Glutamatergic neuron (in vitro differentiated cells): ENCODE measurements around the gene EFCAB6. TPM values are rescaled to one million over a fixed set of nuclear protein-coding genes. Genes with fewer than 3 reads are reported as not detected.

Experiments used
- DNase-seq: peaks from one replicate; pipeline ENCODE4 v3.0.0; 2022
- H3K27ac Mint-ChIP-seq: one replicate; pipeline ENCODE4 v1.8.0; 2020; ENCODE audit warnings: mild to moderate bottlenecking, mixed read lengths, inconsistent platforms; ENCODE audit not compliant: unreplicated experiment
- H3K27me3 Mint-ChIP-seq: one replicate; pipeline ENCODE4 v1.8.0; 2020; ENCODE audit warnings: mild to moderate bottlenecking, moderate library complexity, mixed read lengths, inconsistent platforms; ENCODE audit not compliant: unreplicated experiment
- H3K36me3 Mint-ChIP-seq: one replicate; pipeline ENCODE4 v1.8.0; 2020; ENCODE audit warnings: mild to moderate bottlenecking, mixed read lengths, inconsistent platforms; ENCODE audit not compliant: unreplicated experiment
- H3K4me1 Mint-ChIP-seq: one replicate; pipeline ENCODE4 v1.8.0; 2020; ENCODE audit warnings: mild to moderate bottlenecking, low read depth, mixed read lengths, inconsistent platforms; ENCODE audit not compliant: unreplicated experiment
- H3K4me3 Mint-ChIP-seq: one replicate; pipeline ENCODE4 v1.8.0; 2020; ENCODE audit warnings: mild to moderate bottlenecking, mixed read lengths, inconsistent platforms; ENCODE audit not compliant: unreplicated experiment
- H3K9me3 Mint-ChIP-seq: one replicate; pipeline ENCODE4 v1.8.0; 2020; ENCODE audit warnings: mild to moderate bottlenecking, moderate library complexity, mixed read lengths, inconsistent platforms; ENCODE audit not compliant: unreplicated experiment
- total RNA-seq: library from RNA; stranded (reverse); fragmentation: NEBNext Ultra II Directional; extraction: Animal tissue kit (Norgen Biotek cat#: 25700); gene quantifications from one replicate; pipeline ENCODE4 v1.2.1, GENCODE V29; 2021; ENCODE audit not compliant: unreplicated experiment
- TF ChIP-seq, protein P1 (sequence below): fragments of 200-600 bp; sonication (generic); IDR thresholded peaks from one replicate; pipeline ENCODE4 v1.5.0; 2021; ENCODE audit not compliant: partially characterized antibody, unreplicated experiment

Gene EFCAB6
- total RNA-seq, 1 donor from 2014 or later = 0.96 TPM

DNA sequence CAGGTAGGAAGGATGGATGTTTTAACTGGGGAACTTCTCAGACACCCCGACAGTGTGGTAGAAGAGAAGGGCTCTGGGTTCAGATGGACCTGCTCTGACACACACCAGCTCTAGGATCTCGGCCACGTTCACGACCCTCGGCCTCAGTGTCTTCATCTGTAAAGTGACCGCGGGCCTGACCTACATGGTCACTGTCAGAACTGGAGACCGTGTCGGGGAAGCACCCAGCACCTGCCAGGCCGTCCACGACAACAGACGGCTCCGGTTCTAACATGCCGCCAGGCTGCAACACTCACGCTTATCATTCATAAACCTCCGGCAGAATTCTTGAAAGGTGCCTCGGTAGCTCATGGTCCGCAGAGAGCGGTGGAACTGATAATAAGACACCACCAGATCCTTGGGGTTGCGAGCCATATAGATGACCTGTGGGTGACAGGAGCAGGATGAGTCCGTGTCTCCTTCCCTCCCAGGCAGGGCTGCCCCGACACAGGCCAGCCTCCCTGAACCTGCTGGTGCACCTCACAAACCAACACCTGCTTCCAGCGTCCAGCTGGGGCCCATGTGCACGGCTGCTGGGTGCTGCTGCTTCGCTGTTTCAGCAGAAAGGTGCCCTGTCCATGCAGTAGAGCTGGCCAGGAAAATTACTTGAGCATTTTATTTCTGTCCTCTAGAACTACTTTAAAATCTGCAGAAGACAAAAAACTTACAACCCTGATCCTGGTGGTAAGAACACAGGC, 26.6 kb upstream of the EFCAB6 start:
- no peaks in the 10 kb centered on the region for H3K36me3 Mint-ChIP-seq
- H3K27me3 Mint-ChIP-seq = peaks cover 7% of the 10 kb centered on the region
- no peak for DNase-seq

DNA sequence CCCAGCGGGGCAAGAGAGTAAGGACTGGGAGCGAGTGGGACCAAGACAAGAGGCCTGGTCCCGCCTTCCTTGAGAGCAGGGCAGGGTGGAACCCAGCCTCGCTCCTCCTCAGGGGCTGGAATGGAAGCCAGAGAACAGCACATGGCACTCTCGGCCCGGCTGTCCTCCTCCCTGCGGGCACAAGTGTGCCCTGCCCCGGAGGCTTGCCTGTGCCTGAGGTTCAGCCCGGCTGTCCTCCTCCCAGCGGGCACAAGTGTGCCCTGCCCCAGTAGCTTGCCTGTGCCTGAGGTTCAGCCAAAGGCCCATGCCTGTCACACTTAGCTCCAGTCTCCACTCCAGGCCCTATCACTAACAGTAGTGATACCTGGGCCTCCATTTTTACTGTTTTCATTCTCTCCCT, 26.1 kb upstream of the EFCAB6 start:
- H3K36me3 Mint-ChIP-seq = no peaks in the 10 kb centered on the region
- H3K4me1 Mint-ChIP-seq = peaks cover 9% of the 10 kb centered on the region
- TF ChIP-seq, protein P1, sequence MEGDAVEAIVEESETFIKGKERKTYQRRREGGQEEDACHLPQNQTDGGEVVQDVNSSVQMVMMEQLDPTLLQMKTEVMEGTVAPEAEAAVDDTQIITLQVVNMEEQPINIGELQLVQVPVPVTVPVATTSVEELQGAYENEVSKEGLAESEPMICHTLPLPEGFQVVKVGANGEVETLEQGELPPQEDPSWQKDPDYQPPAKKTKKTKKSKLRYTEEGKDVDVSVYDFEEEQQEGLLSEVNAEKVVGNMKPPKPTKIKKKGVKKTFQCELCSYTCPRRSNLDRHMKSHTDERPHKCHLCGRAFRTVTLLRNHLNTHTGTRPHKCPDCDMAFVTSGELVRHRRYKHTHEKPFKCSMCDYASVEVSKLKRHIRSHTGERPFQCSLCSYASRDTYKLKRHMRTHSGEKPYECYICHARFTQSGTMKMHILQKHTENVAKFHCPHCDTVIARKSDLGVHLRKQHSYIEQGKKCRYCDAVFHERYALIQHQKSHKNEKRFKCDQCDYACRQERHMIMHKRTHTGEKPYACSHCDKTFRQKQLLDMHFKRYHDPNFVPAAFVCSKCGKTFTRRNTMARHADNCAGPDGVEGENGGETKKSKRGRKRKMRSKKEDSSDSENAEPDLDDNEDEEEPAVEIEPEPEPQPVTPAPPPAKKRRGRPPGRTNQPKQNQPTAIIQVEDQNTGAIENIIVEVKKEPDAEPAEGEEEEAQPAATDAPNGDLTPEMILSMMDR = no peak
- H3K4me3 Mint-ChIP-seq = no peak overlapping the region
- no peak overlapping the region for H3K27ac Mint-ChIP-seq
- peaks cover 7% of the 10 kb centered on the region for H3K27me3 Mint-ChIP-seq
- H3K9me3 Mint-ChIP-seq = peaks cover 2% of the 10 kb centered on the region
- DNase-seq = no peak

More for the DNA sequence above, 26.6 kb upstream of the EFCAB6 start:
- Mint-ChIP-seq H3K4me3 (no peak overlapping the region), H3K4me1 (peaks cover 8% of the 10 kb centered on the region), H3K9me3 (peaks cover 2% of the 10 kb centered on the region), H3K27ac (peak overlapping the region; percentile 22)
- TF ChIP-seq, protein P1 = no peak

DNA sequence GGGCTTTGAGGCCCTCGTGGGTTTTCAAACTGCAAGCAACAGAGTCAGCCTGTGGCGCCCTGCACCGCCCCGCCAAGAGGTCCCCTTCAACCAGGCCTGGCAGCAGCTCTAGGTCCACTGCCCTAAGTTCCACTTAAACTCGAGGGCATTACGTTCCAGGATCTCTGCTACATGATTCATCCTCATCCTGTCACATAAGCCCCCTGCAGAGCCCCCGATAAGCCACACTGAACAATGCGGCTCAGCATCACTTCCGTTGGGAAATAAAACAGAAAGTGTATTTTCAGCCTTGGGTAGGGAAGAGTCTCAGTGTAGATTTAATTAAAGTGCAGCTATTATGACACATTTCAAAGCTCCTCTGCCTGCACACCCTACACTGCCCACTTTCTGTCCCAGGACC, 25.6 kb upstream of the EFCAB6 start:
- Mint-ChIP-seq H3K36me3 (no peaks in the 10 kb centered on the region), H3K4me3 (no peak overlapping the region), H3K27me3 (peaks cover 8% of the 10 kb centered on the region), H3K4me1 (peaks cover 12% of the 10 kb centered on the region), H3K27ac (no peak overlapping the region), H3K9me3 (peaks cover 6% of the 10 kb centered on the region)
- no peak for DNase-seq
- TF ChIP-seq, protein P1 = no peak

DNA sequence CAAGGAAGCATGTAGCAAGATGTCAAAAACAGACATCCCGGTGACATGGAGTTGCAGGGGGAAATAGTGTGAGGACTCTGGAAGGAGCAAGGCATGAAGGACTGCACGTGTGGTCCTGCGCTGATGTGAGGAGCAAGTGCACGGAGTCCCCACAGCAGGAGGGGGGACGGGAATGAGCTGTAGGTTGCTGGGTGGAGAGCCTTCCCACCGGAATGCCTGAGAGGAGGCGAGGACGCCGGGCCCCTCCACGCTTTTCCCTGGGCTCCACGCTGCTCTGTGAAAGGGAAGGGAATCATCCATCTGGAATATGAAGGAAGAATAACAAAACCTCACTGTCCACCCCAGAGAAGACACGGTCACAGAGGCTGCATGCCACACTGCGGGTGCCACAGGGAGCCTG, 23.6 kb upstream of the EFCAB6 start:
- TF ChIP-seq, protein P1 = no peak
- peaks cover 15% of the 10 kb centered on the region for H3K4me1 Mint-ChIP-seq
- peaks cover 6% of the 10 kb centered on the region for H3K9me3 Mint-ChIP-seq
- H3K4me3 Mint-ChIP-seq = no peak overlapping the region
- no peaks in the 10 kb centered on the region for H3K36me3 Mint-ChIP-seq
- no peak overlapping the region for H3K27ac Mint-ChIP-seq
- no peak for DNase-seq
- peaks cover 8% of the 10 kb centered on the region for H3K27me3 Mint-ChIP-seq

DNA sequence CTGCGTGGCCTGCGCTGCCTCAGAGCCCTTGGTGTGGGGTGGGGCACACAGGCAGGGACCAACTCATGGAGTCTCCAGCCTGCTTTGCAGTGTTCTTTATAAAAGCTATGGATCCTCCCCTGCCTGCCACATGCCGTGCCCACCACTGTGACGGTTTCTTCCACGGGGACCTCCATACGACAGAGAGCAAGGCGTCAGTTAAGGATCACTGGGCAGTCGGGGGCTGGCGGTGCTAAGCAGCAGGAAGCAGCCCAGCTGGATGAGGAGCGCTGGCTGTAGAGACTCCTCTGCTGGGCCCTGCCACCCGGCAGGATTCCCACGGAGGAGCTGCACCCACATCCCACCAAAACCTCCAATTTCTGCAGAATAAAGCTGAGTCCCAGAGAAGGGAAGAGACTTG, 23.1 kb upstream of the EFCAB6 start:
- Mint-ChIP-seq H3K9me3 (peaks cover 6% of the 10 kb centered on the region), H3K4me1 (peaks cover 20% of the 10 kb centered on the region), H3K4me3 (no peak overlapping the region), H3K27me3 (peaks cover 8% of the 10 kb centered on the region), H3K36me3 (no peaks in the 10 kb centered on the region), H3K27ac (peak overlapping the region; percentile 0)
- TF ChIP-seq, protein P1 = no peak
- DNase-seq = no peak
